Right atrium auricular region (tissue), 2 donors: Measurements from ENCODE around the gene TRIM29. TPM values are rescaled to one million over a fixed set of nuclear protein-coding genes. Genes with fewer than 3 reads are reported as not detected.
"Not testable (repeated sequence)": the region's sequence is repeated elsewhere in the genome, so short reads cannot be mapped to it uniquely, and the experiment has no call there.

Source experiments
- DNase-seq: peaks from one replicate; pipeline ENCODE4 v3.0.0-alpha.2; 2019; ENCODE audit warnings: low spot score
- H3K27ac ChIP-seq, 2 donors: fragments of 200-600 bp; sonication (generic); 1 replicate in 1 of 2; 2 replicates in 1 of 2; pipeline ENCODE4 v1.5.1; 2016 to 2019
- H3K27me3 ChIP-seq, 2 donors: fragments of 200-600 bp; sonication (generic); one replicate each; pipeline versions ENCODE4 v1.5.1 to v1.6.0; 2017 to 2019
- H3K36me3 ChIP-seq: fragments of 200-600 bp; sonication (generic); one replicate; pipeline ENCODE4 v1.5.1; 2016
- H3K4me1 ChIP-seq, 2 donors: fragments of 200-600 bp; sonication (generic); one replicate each; pipeline versions ENCODE4 v1.5.1 to v1.6.0; 2017 to 2019
- H3K4me3 ChIP-seq, 2 donors: fragments of 200-600 bp; sonication (generic); 1 replicate in 1 of 2; 2 replicates in 1 of 2; pipeline ENCODE4 v1.5.1; 2017 to 2019; ENCODE audit warnings: mild to moderate bottlenecking in 1 of 2, moderate library complexity in 1 of 2
- H3K9me3 ChIP-seq, 2 donors: fragments of 200-600 bp; sonication (generic); one replicate each; pipeline ENCODE4 v1.5.1; 2019
- CTCF ChIP-seq, 2 donors: fragments of 200-600 bp; sonication (generic); IDR thresholded peaks; one replicate each; pipeline ENCODE4 v1.5.1; 2019; ENCODE audit warnings: antibody characterized with exemption in 2 of 2
- total RNA-seq, 2 donors: library from RNA; depleted of rRNA; stranded (reverse); fragments of >200 nt; gene quantifications; one replicate each; pipeline ENCODE4 v1.1.0, GENCODE V29; 2016

Gene TRIM29
- total RNA-seq, 2 donors from 2014 or later, result 0.85 to 2.7 TPM

GRCh38 chr11:120144501-120144900 lies 6.6 kb upstream of the TRIM29 start:
- no peak overlapping the region for H3K27ac ChIP-seq
- DNase-seq, result peak; percentile 40
- no peaks in the 10 kb centered on the region for H3K4me1 ChIP-seq
- H3K4me3 ChIP-seq, result no peak overlapping the region
- no peaks in the 10 kb centered on the region for H3K36me3 ChIP-seq
- H3K27me3 ChIP-seq, result no peaks in the 10 kb centered on the region
- TF ChIP-seq CTCF (IDR thresholded peaks at IDR 0.05), result no peak
- no peaks in the 10 kb centered on the region for H3K9me3 ChIP-seq

GRCh38 chr11:120143472-120143871 lies 5.6 kb upstream of the TRIM29 start:
- not testable (repeated sequence) for H3K27me3 ChIP-seq, H3K27ac ChIP-seq, DNase-seq, H3K4me3 ChIP-seq, H3K9me3 ChIP-seq, H3K36me3 ChIP-seq, H3K4me1 ChIP-seq

- no peaks in the 10 kb centered on the region for H3K27me3 ChIP-seq
- no peaks in the 10 kb centered on the region for H3K4me1 ChIP-seq
- no peaks in the 10 kb centered on the region for H3K36me3 ChIP-seq
- no peak for DNase-seq
- no peaks in the 10 kb centered on the region for H3K9me3 ChIP-seq
- no peak overlapping the region for H3K27ac ChIP-seq
- TF ChIP-seq CTCF (IDR thresholded peaks at IDR 0.05), result no peak
- H3K4me3 ChIP-seq, result no peak overlapping the region
These were observed 4.7 kb upstream of the TRIM29 start for GRCh38 chr11:120142441-120143100.

- Histone ChIP-seq H3K36me3 (no peaks in the 10 kb centered on the region), H3K27ac (no peak overlapping the region), H3K4me3 (no peak overlapping the region), H3K4me1 (no peaks in the 10 kb centered on the region), H3K9me3 (no peaks in the 10 kb centered on the region), H3K27me3 (no peaks in the 10 kb centered on the region)
- no peak for TF ChIP-seq CTCF (IDR thresholded peaks at IDR 0.05)
- DNase-seq, result peak; percentile 38
These were observed 4.0 kb upstream of the TRIM29 start for GRCh38 chr11:120141768-120142423.

GRCh38 chr11:120141113-120141767 lies 3.3 kb upstream of the TRIM29 start:
- peak; percentile 32 for DNase-seq
- H3K36me3 ChIP-seq, result no peaks in the 10 kb centered on the region
- no peaks in the 10 kb centered on the region for H3K27me3 ChIP-seq
- H3K4me3 ChIP-seq, result no peak overlapping the region
- H3K4me1 ChIP-seq, result no peaks in the 10 kb centered on the region
- no peak overlapping the region for H3K27ac ChIP-seq
- no peaks in the 10 kb centered on the region for H3K9me3 ChIP-seq
- TF ChIP-seq CTCF (IDR thresholded peaks at IDR 0.05), result no peak

GRCh38 chr11:120139316-120140069 lies 1.6 kb upstream of the TRIM29 start:
- H3K27me3 ChIP-seq, result no peaks in the 10 kb centered on the region
- no peaks in the 10 kb centered on the region for H3K9me3 ChIP-seq
- H3K36me3 ChIP-seq, result no peaks in the 10 kb centered on the region
- no peak for TF ChIP-seq CTCF (IDR thresholded peaks at IDR 0.05)
- no peak for DNase-seq
- H3K4me1 ChIP-seq, result no peaks in the 10 kb centered on the region
- H3K4me3 ChIP-seq, result no peak overlapping the region
- H3K27ac ChIP-seq, result no peak overlapping the region
